ENCODE measurements around the gene KMT2D. TPM values are rescaled to one million over a fixed set of nuclear protein-coding genes. Genes with fewer than 3 reads are reported as not detected.

KMT2D gene
- total RNA-seq, 1 experiment from 2014 or later, result 41.9 TPM

GRCh38 chr12:49104822-49105221 is 44.2 kb upstream of the KMT2D start:
- peaks cover 26% of the 10 kb centered on the region for H3K4me1 ChIP-seq (ENCODE audit: insufficient read depth, low read length)
- DNase-seq (no peak), ATAC-seq (no peak)
- H3K79me2 ChIP-seq (ENCODE audit: low read length), result peaks cover 29% of the 10 kb centered on the region
- no peak overlapping the region for H2AFZ ChIP-seq (ENCODE audit: low read length)
- H3K4me2 ChIP-seq (ENCODE audit: low read length), result no peak overlapping the region
- H3K4me3 ChIP-seq (ENCODE audit: low read length), result no peak overlapping the region
- no peaks in the 10 kb centered on the region for H3K27me3 ChIP-seq (ENCODE audit: low read length)
- TF ChIP-seq, protein P1, sequence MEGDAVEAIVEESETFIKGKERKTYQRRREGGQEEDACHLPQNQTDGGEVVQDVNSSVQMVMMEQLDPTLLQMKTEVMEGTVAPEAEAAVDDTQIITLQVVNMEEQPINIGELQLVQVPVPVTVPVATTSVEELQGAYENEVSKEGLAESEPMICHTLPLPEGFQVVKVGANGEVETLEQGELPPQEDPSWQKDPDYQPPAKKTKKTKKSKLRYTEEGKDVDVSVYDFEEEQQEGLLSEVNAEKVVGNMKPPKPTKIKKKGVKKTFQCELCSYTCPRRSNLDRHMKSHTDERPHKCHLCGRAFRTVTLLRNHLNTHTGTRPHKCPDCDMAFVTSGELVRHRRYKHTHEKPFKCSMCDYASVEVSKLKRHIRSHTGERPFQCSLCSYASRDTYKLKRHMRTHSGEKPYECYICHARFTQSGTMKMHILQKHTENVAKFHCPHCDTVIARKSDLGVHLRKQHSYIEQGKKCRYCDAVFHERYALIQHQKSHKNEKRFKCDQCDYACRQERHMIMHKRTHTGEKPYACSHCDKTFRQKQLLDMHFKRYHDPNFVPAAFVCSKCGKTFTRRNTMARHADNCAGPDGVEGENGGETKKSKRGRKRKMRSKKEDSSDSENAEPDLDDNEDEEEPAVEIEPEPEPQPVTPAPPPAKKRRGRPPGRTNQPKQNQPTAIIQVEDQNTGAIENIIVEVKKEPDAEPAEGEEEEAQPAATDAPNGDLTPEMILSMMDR (conservative IDR thresholded peaks at IDR 0.05; ENCODE audit: low read depth, low read length), result no peak
- TF ChIP-seq EZH2 (IDR thresholded peaks at IDR 0.05; ENCODE audit: low read length, unreplicated experiment), result no peak
- TF ChIP-seq EZH2phosphoT487 (IDR thresholded peaks at IDR 0.05; ENCODE audit: borderline replicate concordance, low read length), result no peak
- no peaks in the 10 kb centered on the region for H3K9me2 ChIP-seq (replicated peaks; ENCODE audit: low read length)
- no peak overlapping the region for H3K27ac ChIP-seq (ENCODE audit: low read length)
- H3K9me3 ChIP-seq (ENCODE audit: low read length), result no peaks in the 10 kb centered on the region
- H3K9ac ChIP-seq (ENCODE audit: low read length), result no peak overlapping the region
- no TSS peak for BruUV-seq (replicated peaks)
- H3F3A ChIP-seq (ENCODE audit: low read length, unreplicated experiment), result no peaks in the 10 kb centered on the region
- H3K36me3 ChIP-seq (ENCODE audit: low read depth, low read length), result peaks cover 2% of the 10 kb centered on the region; the same call in 1 of the 2 replicates
- intact Hi-C loops (cut with micrococcal nuclease), result no loop called here
- POLR2A ChIA-PET (ENCODE audit: unreplicated experiment), result no interaction called here
- no peaks in the 10 kb centered on the region for H4K20me1 ChIP-seq (ENCODE audit: low read length)
- CTCF ChIA-PET, result interaction anchor here (0.9 kb wide), 1 partner anchor 12 kb away, joined by 4 read pairs; no protein-coding TSS in a partner anchor

GRCh38 chr12:49100380-49100779 is 39.8 kb upstream of the KMT2D start:
- TF ChIP-seq EZH2 (IDR thresholded peaks at IDR 0.05; ENCODE audit: low read length, unreplicated experiment) (no peak), EZH2phosphoT487 (IDR thresholded peaks at IDR 0.05; ENCODE audit: borderline replicate concordance, low read length) (no peak)
- TF ChIP-seq, protein P1 (conservative IDR thresholded peaks at IDR 0.05; ENCODE audit: low read depth, low read length), result no peak
- Histone ChIP-seq H3K79me2 (ENCODE audit: low read length) (no peaks in the 10 kb centered on the region), H3K36me3 (ENCODE audit: low read depth, low read length) (peaks cover 2% of the 10 kb centered on the region; the same call in 1 of the 2 replicates), H2AFZ (ENCODE audit: low read length) (no peak overlapping the region), H3F3A (ENCODE audit: low read length, unreplicated experiment) (no peaks in the 10 kb centered on the region), H3K9me3 (ENCODE audit: low read length) (no peaks in the 10 kb centered on the region), H3K9me2 (replicated peaks; ENCODE audit: low read length) (no peaks in the 10 kb centered on the region), H3K27me3 (ENCODE audit: low read length) (no peaks in the 10 kb centered on the region), H3K27ac (ENCODE audit: low read length) (no peak overlapping the region), H4K20me1 (ENCODE audit: low read length) (no peaks in the 10 kb centered on the region), H3K4me2 (ENCODE audit: low read length) (no peak overlapping the region), H3K4me1 (ENCODE audit: insufficient read depth, low read length) (peaks cover 5% of the 10 kb centered on the region), H3K4me3 (ENCODE audit: low read length) (no peak overlapping the region), H3K9ac (ENCODE audit: low read length) (no peak overlapping the region)
- BruUV-seq (replicated peaks), result no TSS peak
- DNase-seq (no peak), ATAC-seq (no peak)
- intact Hi-C loops (cut with micrococcal nuclease), result no loop called here
- ChIA-PET POLR2A (ENCODE audit: unreplicated experiment) (no interaction called here), CTCF (no interaction called here)

- TF ChIP-seq EZH2phosphoT487 (IDR thresholded peaks at IDR 0.05; ENCODE audit: borderline replicate concordance, low read length) (no peak), EZH2 (IDR thresholded peaks at IDR 0.05; ENCODE audit: low read length, unreplicated experiment) (no peak)
- TF ChIP-seq, protein P1 (conservative IDR thresholded peaks at IDR 0.05; ENCODE audit: low read depth, low read length), result no peak
- H3K4me3 ChIP-seq (ENCODE audit: low read length), result no peak overlapping the region
- peaks cover 8% of the 10 kb centered on the region; the same call in 1 of the 2 replicates for H3K4me1 ChIP-seq (ENCODE audit: insufficient read depth, low read length)
- no peaks in the 10 kb centered on the region for H3K9me3 ChIP-seq (ENCODE audit: low read length)
- intact Hi-C loops (cut with micrococcal nuclease), result no loop called here
- CTCF ChIA-PET, result interaction anchor here (0.5 to 1.7 kb wide), 3 partner anchors 10 to 117 kb away, joined by 4 to 13 read pairs (median 4); no protein-coding TSS in a partner anchor
- no peaks in the 10 kb centered on the region for H3F3A ChIP-seq (ENCODE audit: low read length, unreplicated experiment)
- H3K27ac ChIP-seq (ENCODE audit: low read length), result no peak overlapping the region
- H2AFZ ChIP-seq (ENCODE audit: low read length), result no peak overlapping the region
- no peak overlapping the region for H3K9ac ChIP-seq (ENCODE audit: low read length)
- ATAC-seq, result no peak
- peaks cover 2% of the 10 kb centered on the region; the same call in 1 of the 2 replicates for H3K36me3 ChIP-seq (ENCODE audit: low read depth, low read length)
- BruUV-seq (replicated peaks), result no TSS peak
- H3K9me2 ChIP-seq (replicated peaks; ENCODE audit: low read length), result no peaks in the 10 kb centered on the region
- peaks cover 8% of the 10 kb centered on the region for H3K27me3 ChIP-seq (ENCODE audit: low read length)
- DNase-seq, result no peak
- no peak overlapping the region for H3K4me2 ChIP-seq (ENCODE audit: low read length)
- POLR2A ChIA-PET (ENCODE audit: unreplicated experiment), result no interaction called here
- H3K79me2 ChIP-seq (ENCODE audit: low read length), result no peaks in the 10 kb centered on the region
- no peaks in the 10 kb centered on the region for H4K20me1 ChIP-seq (ENCODE audit: low read length)
Observed at GRCh38 chr12:49098703-49099102, 38.1 kb upstream of the KMT2D start.
